K562 treated with DMSO at 1 percent for 12 hours (cell line): ENCODE data around the gene TEP1. TPM values are rescaled to one million over a fixed set of nuclear protein-coding genes. Genes with fewer than 3 reads are reported as not detected.

Experiments
- total RNA-seq: library from RNA; unstranded; fragments of 300-600 nt; gene quantifications from 2 replicates; pipeline ENCODE4 v1.2.3, GENCODE V29; 2022; ENCODE audit not compliant: insufficient read depth

The TEP1 gene
- 6.8 and 28.8 TPM in 2 replicates for total RNA-seq

GRCh38 chr14:20412876-20413743 lies at the start of gene TEP1:
TEP1 (minus strand) TSS chr14:20413501; CDS start chr14:20408439, 5,062 bp downstream.

GRCh38 chr14:20461225-20462141 lies 48.2 kb upstream of the TEP1 start, which contains the start of gene PIP4P1:
PIP4P1 (minus strand) TSS chr14:20461434; CDS start chr14:20461325, 109 bp downstream.

GRCh38 chr14:20454516-20455354 lies 41.4 kb upstream of the TEP1 start, which contains the start of the genes APEX1 and OSGEP:
APEX1 (plus strand) TSS chr14:20455226; CDS start chr14:20455646, 420 bp downstream.
OSGEP (minus strand) TSS chr14:20454812; CDS start chr14:20454683, 129 bp downstream.

GRCh38 chr14:20435582-20436362 lies 22.5 kb upstream of the TEP1 start, which contains the start of gene KLHL33:
KLHL33 (minus strand) TSS chr14:20436166; CDS start chr14:20435811, 355 bp downstream.

GRCh38 chr14:20343092-20343861 lies 70.0 kb downstream of the TEP1 start, which contains the start of gene PARP2:
PARP2 (plus strand) TSS chr14:20343635; CDS start chr14:20343642, 7 bp downstream.

GRCh38 chr14:20332788-20333493 lies 80.4 kb downstream of the TEP1 start, which contains the start of gene CCNB1IP1:
CCNB1IP1 (minus strand) TSS chr14:20333279; CDS start chr14:20316523, 16,756 bp downstream.

Other genes with a start within 250 kb of the TEP1 start
- not detected in 2 replicates for gene OR11G2, start 222.6 kb downstream of the TEP1 start, total RNA-seq
- gene OR11H6, start 189.8 kb downstream of the TEP1 start, total RNA-seq, result not detected in 2 replicates
- gene OR11H7, start 184.5 kb downstream of the TEP1 start, total RNA-seq, result not detected in 2 replicates
- not detected in 2 replicates for gene OR11H4, start 174.2 kb downstream of the TEP1 start, total RNA-seq
- 3.8 and 6.4 TPM in 2 replicates for gene TTC5, start 107.5 kb downstream of the TEP1 start, total RNA-seq
- gene CCNB1IP1, start 80.2 kb downstream of the TEP1 start, total RNA-seq, result 88.9 and 90.5 TPM in 2 replicates
- 16.7 and 36.5 TPM in 2 replicates for gene PARP2, start 69.9 kb downstream of the TEP1 start, total RNA-seq
- 0.10 TPM in 1 of 2 replicates, not detected in the other for gene KLHL33, start 22.7 kb upstream of the TEP1 start, total RNA-seq
- 41.8 and 42.2 TPM in 2 replicates for gene OSGEP, start 41.3 kb upstream of the TEP1 start, total RNA-seq
- 116 and 133 TPM in 2 replicates for gene APEX1, start 41.7 kb upstream of the TEP1 start, total RNA-seq
- gene PIP4P1, start 47.9 kb upstream of the TEP1 start, total RNA-seq, result 25.8 and 27.5 TPM in 2 replicates
- 73.6 and 78.8 TPM in 2 replicates for gene PNP, start 55.9 kb upstream of the TEP1 start, total RNA-seq
- gene RNASE10, start 92.0 kb upstream of the TEP1 start, total RNA-seq, result not detected in 2 replicates
- not detected in 2 replicates for gene RNASE9, start 147.5 kb upstream of the TEP1 start, total RNA-seq
- not detected in 2 replicates for gene RNASE11, start 174.5 kb upstream of the TEP1 start, total RNA-seq
- gene RNASE12, start 177.9 kb upstream of the TEP1 start, total RNA-seq, result not detected in 2 replicates
- not detected in 2 replicates for gene OR6S1, start 228.2 kb upstream of the TEP1 start, total RNA-seq